GM04504 (cell line): ENCODE measurements around the gene ZNF582.

ENCODE experiments used
- DNase-seq: peaks from one replicate; pipeline ENCODE4 v3.0.0-alpha.2; 2012; ENCODE audit warnings: low read depth

ZNF582 gene

GRCh38 chr19:56393119-56394012 lies at the start of gene ZNF582:
ZNF582 (minus strand) TSS chr19:56393534; CDS start chr19:56391752, 1,782 bp downstream.
- peak; percentile 90 for DNase-seq

GRCh38 chr19:56441206-56441792 lies 48.0 kb upstream of the ZNF582 start:
- DNase-seq = no peak

GRCh38 chr19:56423985-56424353 lies 30.6 kb upstream of the ZNF582 start:
- DNase-seq = no peak

- DNase-seq = no peak
These were observed 30.1 kb upstream of the ZNF582 start for GRCh38 chr19:56423276-56423984.

- no peak for DNase-seq
These were observed 11.7 kb upstream of the ZNF582 start for GRCh38 chr19:56405062-56405461.

GRCh38 chr19:56404705-56405056 lies 11.3 kb upstream of the ZNF582 start:
- no peak for DNase-seq

- peak; percentile 96 for DNase-seq
These were observed 10.7 kb upstream of the ZNF582 start, which contains the start of gene ZNF583 for GRCh38 chr19:56403764-56404704. ZNF583 (plus strand) TSS chr19:56404332; CDS start chr19:56407115, 2,783 bp downstream.

GRCh38 chr19:56403261-56403660 lies 9.9 kb upstream of the ZNF582 start:
- DNase-seq = no peak

- no peak for DNase-seq
These were observed 7.2 kb upstream of the ZNF582 start for GRCh38 chr19:56400485-56400884.

- no peak for DNase-seq
These were observed 5.5 kb upstream of the ZNF582 start for GRCh38 chr19:56398809-56399208.

GRCh38 chr19:56383826-56384605 lies 9.3 kb downstream of the ZNF582 start:
- DNase-seq = no peak

GRCh38 chr19:56377105-56377924 lies 16.0 kb downstream of the ZNF582 start:
- no peak for DNase-seq

- DNase-seq = no peak
These were observed 21.1 kb downstream of the ZNF582 start for GRCh38 chr19:56372281-56372680.

- no peak for DNase-seq
These were observed 23.3 kb downstream of the ZNF582 start for GRCh38 chr19:56369886-56370676.

GRCh38 chr19:56367829-56368711 lies 25.3 kb downstream of the ZNF582 start:
- peak; percentile 84 for DNase-seq

- DNase-seq = no peak
These were observed 32.5 kb downstream of the ZNF582 start for GRCh38 chr19:56360841-56361240.

- no peak for DNase-seq
These were observed 36.4 kb downstream of the ZNF582 start for GRCh38 chr19:56356944-56357343.

- DNase-seq = no peak
These were observed 37.8 kb downstream of the ZNF582 start for GRCh38 chr19:56355517-56355916.
